ENCODE results near the gene SAPCD2. TPM values are rescaled to one million over a fixed set of nuclear protein-coding genes. Genes with fewer than 3 reads are reported as not detected.

Gene SAPCD2
- total and polyA plus RNA-seq, 4 donors: 0.26 to 0.60 (median 0.50) TPM; not detected in 1

GRCh38 chr9:137084526-137084925 lies 14.2 kb upstream of the SAPCD2 start:
- DNase-seq: no peak

GRCh38 chr9:137083394-137084004 lies 13.1 kb upstream of the SAPCD2 start:
- 68 to 71% methylated on average over 12 of the region's 12 CpGs for WGBS, 2 donors
- DNase-seq: peak; percentile 83 to 89
- H3K9me3 ChIP-seq (ENCODE audit: control insufficient read depth, low read length): no peaks in the 10 kb centered on the region
- no peak for ATAC-seq (ENCODE audit: low FRiP score)
- H3K4me1 ChIP-seq (ENCODE audit: control insufficient read depth in 1 of 2, insufficient read depth in 2 of 2, low read length in 2 of 2): no peaks in the 10 kb centered on the region
- intact Hi-C loops (cut with DNase I): no loop called here
- no peak overlapping the region for H3K27ac ChIP-seq (ENCODE audit: low read depth in 1 of 2, low read length in 2 of 2)
- no peaks in the 10 kb centered on the region for H3K27me3 ChIP-seq (ENCODE audit: control insufficient read depth in 1 of 2, insufficient read depth in 2 of 2, low read length in 1 of 2)
- no peaks in the 10 kb centered on the region for H3K36me3 ChIP-seq (ENCODE audit: control insufficient read depth in 1 of 2, insufficient read depth in 2 of 2, low read length in 1 of 2)
- H3K4me3 ChIP-seq (ENCODE audit: low read length in 2 of 2): no peak overlapping the region

More at GRCh38 chr9:137084526-137084925, 14.2 kb upstream of the SAPCD2 start:
- Histone ChIP-seq H3K4me3 (ENCODE audit: low read length in 2 of 2) (no peak overlapping the region), H3K27ac (ENCODE audit: low read depth in 1 of 2, low read length in 2 of 2) (no peak overlapping the region), H3K4me1 (ENCODE audit: control insufficient read depth in 1 of 2, insufficient read depth in 2 of 2, low read length in 2 of 2) (no peaks in the 10 kb centered on the region), H3K36me3 (ENCODE audit: control insufficient read depth in 1 of 2, insufficient read depth in 2 of 2, low read length in 1 of 2) (no peaks in the 10 kb centered on the region), H3K27me3 (ENCODE audit: control insufficient read depth in 1 of 2, insufficient read depth in 2 of 2, low read length in 1 of 2) (no peaks in the 10 kb centered on the region), H3K9me3 (ENCODE audit: control insufficient read depth, low read length) (no peaks in the 10 kb centered on the region)
- WGBS, 2 donors: 70 to 76% methylated on average over 9 of the region's 9 CpGs
- intact Hi-C loops (cut with DNase I): no loop called here
- ATAC-seq (ENCODE audit: low FRiP score): no peak

- Histone ChIP-seq H3K9me3 (ENCODE audit: control insufficient read depth, low read length) (no peaks in the 10 kb centered on the region), H3K4me3 (ENCODE audit: low read length in 2 of 2) (no peak overlapping the region), H3K27ac (ENCODE audit: low read depth in 1 of 2, low read length in 2 of 2) (no peak overlapping the region), H3K36me3 (ENCODE audit: control insufficient read depth in 1 of 2, insufficient read depth in 2 of 2, low read length in 1 of 2) (no peaks in the 10 kb centered on the region), H3K4me1 (ENCODE audit: control insufficient read depth in 1 of 2, insufficient read depth in 2 of 2, low read length in 2 of 2) (no peaks in the 10 kb centered on the region), H3K27me3 (ENCODE audit: control insufficient read depth in 1 of 2, insufficient read depth in 2 of 2, low read length in 1 of 2) (no peaks in the 10 kb centered on the region)
- DNase-seq: no peak
- intact Hi-C loops (cut with DNase I): no loop called here
- WGBS, 2 donors: 91 to 97% methylated on average over 7 to 8 of the region's 8 CpGs
- ATAC-seq (ENCODE audit: low FRiP score): no peak
Measured at GRCh38 chr9:137082925-137083290, 12.6 kb upstream of the SAPCD2 start.

- DNase-seq (peak in 1 of 2 donors; percentile 69), ATAC-seq (ENCODE audit: low FRiP score) (no peak)
- no peak overlapping the region for H3K27ac ChIP-seq (ENCODE audit: low read depth in 1 of 2, low read length in 2 of 2)
- no peaks in the 10 kb centered on the region for H3K9me3 ChIP-seq (ENCODE audit: control insufficient read depth, low read length)
- H3K36me3 ChIP-seq (ENCODE audit: control insufficient read depth in 1 of 2, insufficient read depth in 2 of 2, low read length in 1 of 2): no peaks in the 10 kb centered on the region
- no peak overlapping the region for H3K4me3 ChIP-seq (ENCODE audit: low read length in 2 of 2)
- no peaks in the 10 kb centered on the region for H3K4me1 ChIP-seq (ENCODE audit: control insufficient read depth in 1 of 2, insufficient read depth in 2 of 2, low read length in 2 of 2)
- no peaks in the 10 kb centered on the region for H3K27me3 ChIP-seq (ENCODE audit: control insufficient read depth in 1 of 2, insufficient read depth in 2 of 2, low read length in 1 of 2)
- WGBS, 2 donors: 92% methylated on average over 16 of the region's 16 CpGs
- intact Hi-C loops (cut with DNase I): no loop called here
Measured at GRCh38 chr9:137082222-137082924, 12.0 kb upstream of the SAPCD2 start.

- Histone ChIP-seq H3K4me3 (ENCODE audit: low read length in 2 of 2) (no peak overlapping the region), H3K9me3 (ENCODE audit: control insufficient read depth, low read length) (no peaks in the 10 kb centered on the region), H3K27ac (ENCODE audit: low read depth in 1 of 2, low read length in 2 of 2) (no peak overlapping the region), H3K36me3 (ENCODE audit: control insufficient read depth in 1 of 2, insufficient read depth in 2 of 2, low read length in 1 of 2) (no peaks in the 10 kb centered on the region), H3K27me3 (ENCODE audit: control insufficient read depth in 1 of 2, insufficient read depth in 2 of 2, low read length in 1 of 2) (no peaks in the 10 kb centered on the region), H3K4me1 (ENCODE audit: control insufficient read depth in 1 of 2, insufficient read depth in 2 of 2, low read length in 2 of 2) (no peaks in the 10 kb centered on the region)
- peak in 1 of 2 donors; percentile 70 for DNase-seq
- ATAC-seq (ENCODE audit: low FRiP score): no peak
- intact Hi-C loops (cut with DNase I): no loop called here
- 92 to 95% methylated on average over 24 of the region's 24 CpGs for WGBS, 2 donors
Measured at GRCh38 chr9:137080260-137081122, 10.1 kb upstream of the SAPCD2 start.

- ATAC-seq (ENCODE audit: low FRiP score) (no peak), DNase-seq (peak in 1 of 2 donors; percentile 66)
- intact Hi-C loops (cut with DNase I): no loop called here
- Histone ChIP-seq H3K27ac (ENCODE audit: low read depth in 1 of 2, low read length in 2 of 2) (no peak overlapping the region), H3K4me3 (ENCODE audit: low read length in 2 of 2) (no peak overlapping the region), H3K36me3 (ENCODE audit: control insufficient read depth in 1 of 2, insufficient read depth in 2 of 2, low read length in 1 of 2) (no peaks in the 10 kb centered on the region), H3K27me3 (ENCODE audit: control insufficient read depth in 1 of 2, insufficient read depth in 2 of 2, low read length in 1 of 2) (no peaks in the 10 kb centered on the region), H3K4me1 (ENCODE audit: control insufficient read depth in 1 of 2, insufficient read depth in 2 of 2, low read length in 2 of 2) (no peaks in the 10 kb centered on the region), H3K9me3 (ENCODE audit: control insufficient read depth, low read length) (no peaks in the 10 kb centered on the region)
- WGBS, 2 donors: 91 to 92% methylated on average over 13 of the region's 13 CpGs
Measured at GRCh38 chr9:137079401-137079787, 9.0 kb upstream of the SAPCD2 start.

- intact Hi-C loops (cut with DNase I): no loop called here
- Histone ChIP-seq H3K36me3 (ENCODE audit: control insufficient read depth in 1 of 2, insufficient read depth in 2 of 2, low read length in 1 of 2) (no peaks in the 10 kb centered on the region), H3K9me3 (ENCODE audit: control insufficient read depth, low read length) (no peaks in the 10 kb centered on the region), H3K4me1 (ENCODE audit: control insufficient read depth in 1 of 2, insufficient read depth in 2 of 2, low read length in 2 of 2) (no peaks in the 10 kb centered on the region), H3K27me3 (ENCODE audit: control insufficient read depth in 1 of 2, insufficient read depth in 2 of 2, low read length in 1 of 2) (no peaks in the 10 kb centered on the region), H3K4me3 (ENCODE audit: low read length in 2 of 2) (no peak overlapping the region), H3K27ac (ENCODE audit: low read depth in 1 of 2, low read length in 2 of 2) (no peak overlapping the region)
- 71 to 77% methylated on average over 48 to 51 of the region's 51 CpGs for WGBS, 2 donors
- ATAC-seq (ENCODE audit: low FRiP score) (no peak), DNase-seq (peak in 1 of 2 donors; percentile 70)
Measured at GRCh38 chr9:137078701-137079400, 8.5 kb upstream of the SAPCD2 start.

Data from aorta (tissue), 5 donors.